Esophagus muscularis mucosa (tissue), 3 donors: ENCODE measurements around the gene ZNF598.

Experiments used
- CTCF ChIP-seq, 3 experiments: fragments of 200-600 bp in 2 of 3; fragments of 450-650 bp in 1 of 3; sonication (generic) in 2 of 3; IDR thresholded peaks; one replicate each; pipeline ENCODE4 v1.5.1; 2017 to 2019; ENCODE audit warnings: antibody characterized with exemption in 3 of 3, mild to moderate bottlenecking in 2 of 3, moderate library complexity in 1 of 3
- POLR2A ChIP-seq: fragments of 450-650 bp; IDR thresholded peaks from one replicate; pipeline ENCODE4 v1.6.1; 2017; ENCODE audit warnings: antibody characterized with exemption, moderate library complexity, mild to moderate bottlenecking, low read depth

GRCh38 chr16:1978476-1979120 lies 31.0 kb downstream of the ZNF598 start:
- TF ChIP-seq CTCF (IDR thresholded peaks at IDR 0.05) (no peak), POLR2A (no peak)
